Measurements from ENCODE around the gene COG1. TPM values are rescaled to one million over a fixed set of nuclear protein-coding genes. Genes with fewer than 3 reads are reported as not detected.

Gene COG1
- total RNA-seq, 1 donor from 2014 or later: 45.1 TPM

- no peaks in the 10 kb centered on the region for H3K27me3 Mint-ChIP-seq (ENCODE audit: low read depth)
- DNase-seq (ENCODE audit: low spot score): no peak
- H3K4me3 Mint-ChIP-seq (ENCODE audit: unreplicated experiment): no peak overlapping the region
- H3K9me3 Mint-ChIP-seq (ENCODE audit: low read depth): no peaks in the 10 kb centered on the region
- no peaks in the 10 kb centered on the region for H3K36me3 Mint-ChIP-seq (ENCODE audit: low read depth)
- H3K27ac Mint-ChIP-seq (ENCODE audit: unreplicated experiment): no peak overlapping the region
- no peaks in the 10 kb centered on the region for H3K4me1 Mint-ChIP-seq (ENCODE audit: low read depth)
- TF ChIP-seq, protein P1, sequence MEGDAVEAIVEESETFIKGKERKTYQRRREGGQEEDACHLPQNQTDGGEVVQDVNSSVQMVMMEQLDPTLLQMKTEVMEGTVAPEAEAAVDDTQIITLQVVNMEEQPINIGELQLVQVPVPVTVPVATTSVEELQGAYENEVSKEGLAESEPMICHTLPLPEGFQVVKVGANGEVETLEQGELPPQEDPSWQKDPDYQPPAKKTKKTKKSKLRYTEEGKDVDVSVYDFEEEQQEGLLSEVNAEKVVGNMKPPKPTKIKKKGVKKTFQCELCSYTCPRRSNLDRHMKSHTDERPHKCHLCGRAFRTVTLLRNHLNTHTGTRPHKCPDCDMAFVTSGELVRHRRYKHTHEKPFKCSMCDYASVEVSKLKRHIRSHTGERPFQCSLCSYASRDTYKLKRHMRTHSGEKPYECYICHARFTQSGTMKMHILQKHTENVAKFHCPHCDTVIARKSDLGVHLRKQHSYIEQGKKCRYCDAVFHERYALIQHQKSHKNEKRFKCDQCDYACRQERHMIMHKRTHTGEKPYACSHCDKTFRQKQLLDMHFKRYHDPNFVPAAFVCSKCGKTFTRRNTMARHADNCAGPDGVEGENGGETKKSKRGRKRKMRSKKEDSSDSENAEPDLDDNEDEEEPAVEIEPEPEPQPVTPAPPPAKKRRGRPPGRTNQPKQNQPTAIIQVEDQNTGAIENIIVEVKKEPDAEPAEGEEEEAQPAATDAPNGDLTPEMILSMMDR (IDR thresholded peaks at IDR 0.05): no peak
Observed at GRCh38 chr17:73175962-73176565, 16.8 kb upstream of the COG1 start.

- H3K27me3 Mint-ChIP-seq (ENCODE audit: low read depth): no peaks in the 10 kb centered on the region
- H3K4me1 Mint-ChIP-seq (ENCODE audit: low read depth): no peaks in the 10 kb centered on the region
- no peaks in the 10 kb centered on the region for H3K36me3 Mint-ChIP-seq (ENCODE audit: low read depth)
- H3K9me3 Mint-ChIP-seq (ENCODE audit: low read depth): no peaks in the 10 kb centered on the region
- no peak overlapping the region for H3K4me3 Mint-ChIP-seq (ENCODE audit: unreplicated experiment)
- no peak overlapping the region for H3K27ac Mint-ChIP-seq (ENCODE audit: unreplicated experiment)
- TF ChIP-seq, protein P1 (IDR thresholded peaks at IDR 0.05): no peak
- no peak for DNase-seq (ENCODE audit: low spot score)
Observed at GRCh38 chr17:73179387-73179786, 13.5 kb upstream of the COG1 start.

GRCh38 chr17:73179878-73180277, 13.0 kb upstream of the COG1 start:
- TF ChIP-seq, protein P1 (IDR thresholded peaks at IDR 0.05): no peak
- DNase-seq (ENCODE audit: low spot score): no peak
- Mint-ChIP-seq H3K9me3 (ENCODE audit: low read depth) (no peaks in the 10 kb centered on the region), H3K4me3 (ENCODE audit: unreplicated experiment) (no peak overlapping the region), H3K4me1 (ENCODE audit: low read depth) (no peaks in the 10 kb centered on the region), H3K27ac (ENCODE audit: unreplicated experiment) (no peak overlapping the region), H3K36me3 (ENCODE audit: low read depth) (no peaks in the 10 kb centered on the region), H3K27me3 (ENCODE audit: low read depth) (no peaks in the 10 kb centered on the region)

- H3K9me3 Mint-ChIP-seq (ENCODE audit: low read depth): no peaks in the 10 kb centered on the region
- no peaks in the 10 kb centered on the region for H3K36me3 Mint-ChIP-seq (ENCODE audit: low read depth)
- H3K27ac Mint-ChIP-seq (ENCODE audit: unreplicated experiment): no peak overlapping the region
- no peak overlapping the region for H3K4me3 Mint-ChIP-seq (ENCODE audit: unreplicated experiment)
- no peaks in the 10 kb centered on the region for H3K27me3 Mint-ChIP-seq (ENCODE audit: low read depth)
- H3K4me1 Mint-ChIP-seq (ENCODE audit: low read depth): no peaks in the 10 kb centered on the region
- no peak for DNase-seq (ENCODE audit: low spot score)
- TF ChIP-seq, protein P1 (IDR thresholded peaks at IDR 0.05): no peak
Observed at GRCh38 chr17:73182616-73183310, 10.1 kb upstream of the COG1 start.

GRCh38 chr17:73184136-73184993, 8.5 kb upstream of the COG1 start:
- H3K36me3 Mint-ChIP-seq (ENCODE audit: low read depth): no peaks in the 10 kb centered on the region

More at GRCh38 chr17:73184136-73184993, 8.5 kb upstream of the COG1 start:
- Mint-ChIP-seq H3K9me3 (ENCODE audit: low read depth) (no peaks in the 10 kb centered on the region), H3K27me3 (ENCODE audit: low read depth) (no peaks in the 10 kb centered on the region), H3K4me1 (ENCODE audit: low read depth) (no peaks in the 10 kb centered on the region), H3K27ac (ENCODE audit: unreplicated experiment) (no peak overlapping the region), H3K4me3 (ENCODE audit: unreplicated experiment) (no peak overlapping the region)
- no peak for DNase-seq (ENCODE audit: low spot score)
- TF ChIP-seq, protein P1 (IDR thresholded peaks at IDR 0.05): no peak
